ENCODE results near the gene SMIM11. TPM values are rescaled to one million over a fixed set of nuclear protein-coding genes. Genes with fewer than 3 reads are reported as not detected.

Gene SMIM11
- total and polyA plus RNA-seq, 2 of the 4 experiments (the other 2 are of a cell fraction) = 3.6 to 8.8 TPM

GRCh38 chr21:34367320-34367935 is 7.9 kb upstream of the SMIM11 start:
- DNase-seq (peak; percentile 82), ATAC-seq (ENCODE audit: low read depth) (peak; percentile 98)
- H3K9ac ChIP-seq (ENCODE audit: low read depth, low read length) = no peak overlapping the region
- POLR2A ChIA-PET (ENCODE audit: unreplicated experiment) = interaction anchor here (0.5 kb wide), 1 partner anchor 247 kb away, joined by 3 read pairs; no protein-coding TSS in a partner anchor
- TF ChIP-seq MAZ (IDR thresholded peaks at IDR 0.05; ENCODE audit: borderline replicate concordance, low read depth, low read length) (no peak), RCOR1 (IDR thresholded peaks at IDR 0.05; ENCODE audit: insufficient replicate concordance, low read length) (no peak), NFE2L2 (IDR thresholded peaks at IDR 0.05; ENCODE audit: low read depth, low read length) (no peak), FOS (IDR thresholded peaks at IDR 0.05; ENCODE audit: low read depth, low read length) (no peak), RFX5 (IDR thresholded peaks at IDR 0.05; ENCODE audit: low read depth, low read length) (no peak), BHLHE40 (IDR thresholded peaks at IDR 0.05; ENCODE audit: low read depth, low read length) (no peak), POLR2A (IDR thresholded peaks at IDR 0.05; ENCODE audit: low read depth, low read length) (no peak), MAFK (IDR thresholded peaks at IDR 0.05; ENCODE audit: low read depth, low read length) (no peak), USF2 (IDR thresholded peaks at IDR 0.05; ENCODE audit: low read depth, low read length) (no peak), MXI1 (IDR thresholded peaks at IDR 0.05; ENCODE audit: borderline replicate concordance, low read depth, low read length) (no peak), RAD21 (IDR thresholded peaks at IDR 0.05; ENCODE audit: low read length) (peak; percentile 66), CHD1 (IDR thresholded peaks at IDR 0.05; ENCODE audit: low read depth, low read length) (no peak), SMC3 (IDR thresholded peaks at IDR 0.05; ENCODE audit: low read depth, low read length) (peak; percentile 63), CEBPB (IDR thresholded peaks at IDR 0.05; ENCODE audit: low read depth, low read length) (no peak)
- TF ChIP-seq, protein P1, sequence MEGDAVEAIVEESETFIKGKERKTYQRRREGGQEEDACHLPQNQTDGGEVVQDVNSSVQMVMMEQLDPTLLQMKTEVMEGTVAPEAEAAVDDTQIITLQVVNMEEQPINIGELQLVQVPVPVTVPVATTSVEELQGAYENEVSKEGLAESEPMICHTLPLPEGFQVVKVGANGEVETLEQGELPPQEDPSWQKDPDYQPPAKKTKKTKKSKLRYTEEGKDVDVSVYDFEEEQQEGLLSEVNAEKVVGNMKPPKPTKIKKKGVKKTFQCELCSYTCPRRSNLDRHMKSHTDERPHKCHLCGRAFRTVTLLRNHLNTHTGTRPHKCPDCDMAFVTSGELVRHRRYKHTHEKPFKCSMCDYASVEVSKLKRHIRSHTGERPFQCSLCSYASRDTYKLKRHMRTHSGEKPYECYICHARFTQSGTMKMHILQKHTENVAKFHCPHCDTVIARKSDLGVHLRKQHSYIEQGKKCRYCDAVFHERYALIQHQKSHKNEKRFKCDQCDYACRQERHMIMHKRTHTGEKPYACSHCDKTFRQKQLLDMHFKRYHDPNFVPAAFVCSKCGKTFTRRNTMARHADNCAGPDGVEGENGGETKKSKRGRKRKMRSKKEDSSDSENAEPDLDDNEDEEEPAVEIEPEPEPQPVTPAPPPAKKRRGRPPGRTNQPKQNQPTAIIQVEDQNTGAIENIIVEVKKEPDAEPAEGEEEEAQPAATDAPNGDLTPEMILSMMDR (conservative IDR thresholded peaks at IDR 0.05; ENCODE audit: low read depth, low read length) = peak; percentile 84
- TF ChIP-seq, protein P2, sequence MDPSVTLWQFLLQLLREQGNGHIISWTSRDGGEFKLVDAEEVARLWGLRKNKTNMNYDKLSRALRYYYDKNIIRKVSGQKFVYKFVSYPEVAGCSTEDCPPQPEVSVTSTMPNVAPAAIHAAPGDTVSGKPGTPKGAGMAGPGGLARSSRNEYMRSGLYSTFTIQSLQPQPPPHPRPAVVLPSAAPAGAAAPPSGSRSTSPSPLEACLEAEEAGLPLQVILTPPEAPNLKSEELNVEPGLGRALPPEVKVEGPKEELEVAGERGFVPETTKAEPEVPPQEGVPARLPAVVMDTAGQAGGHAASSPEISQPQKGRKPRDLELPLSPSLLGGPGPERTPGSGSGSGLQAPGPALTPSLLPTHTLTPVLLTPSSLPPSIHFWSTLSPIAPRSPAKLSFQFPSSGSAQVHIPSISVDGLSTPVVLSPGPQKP (IDR thresholded peaks at IDR 0.05; ENCODE audit: borderline replicate concordance, low read depth, low read length) = no peak
- intact Hi-C loops (cut with micrococcal nuclease) = loop anchor here (1.0 kb wide), 1 partner anchor 263 kb away; no protein-coding TSS in a partner anchor
- H3K4me1 ChIP-seq (ENCODE audit: control insufficient read depth, insufficient read depth, low read length) = no peaks in the 10 kb centered on the region
- H3K18ac ChIP-seq (ENCODE audit: low read depth, low read length) = no peak overlapping the region
- H3K27ac ChIP-seq (ENCODE audit: insufficient read depth, low read length) = no peak overlapping the region
- H4K8ac ChIP-seq (ENCODE audit: low read depth in 2 of 2, low read length in 2 of 2) = no peak overlapping the region
- H3K79me1 ChIP-seq (ENCODE audit: low read depth in 1 of 2, low read length in 2 of 2) = no peaks in the 10 kb centered on the region
- no peaks in the 10 kb centered on the region for H3K9me3 ChIP-seq (ENCODE audit: control insufficient read depth, insufficient read depth, low read length)
- no peak overlapping the region for H3K4me2 ChIP-seq (ENCODE audit: low read depth, low read length)
- in situ Hi-C loops (cut with MboI; ENCODE audit: low sequenced_read_pairs) = no loop called here
- no peak overlapping the region for H3K4me3 ChIP-seq (ENCODE audit: insufficient read depth, low read depth, low read length)
- no peak overlapping the region for H3K56ac ChIP-seq (ENCODE audit: extremely low read depth, insufficient read depth, low read length)
- H3K9me1 ChIP-seq (ENCODE audit: insufficient read depth, low read length) = no peaks in the 10 kb centered on the region; the same call in 1 of the 2 replicates
- no peak overlapping the region for H3K23ac ChIP-seq (ENCODE audit: low read depth, low read length)
- H2BK20ac ChIP-seq (ENCODE audit: low read depth, low read length) = no peak overlapping the region
- H4K91ac ChIP-seq (ENCODE audit: insufficient read depth, low read depth, low read length) = no peak overlapping the region
- H2AK5ac ChIP-seq (ENCODE audit: low read depth, low read length) = no peak overlapping the region
- no peak overlapping the region for H3K4ac ChIP-seq (ENCODE audit: low read depth, low read length)
- no peak overlapping the region for H2BK15ac ChIP-seq (ENCODE audit: low read depth, low read length)
- peaks cover 22% of the 10 kb centered on the region for H3K27me3 ChIP-seq (ENCODE audit: control insufficient read depth, insufficient read depth, low read length)
- dilution Hi-C loops (cut with HindIII; ENCODE audit: low sequenced_read_pairs, unreplicated experiment) = no loop called here
- H4K20me1 ChIP-seq (ENCODE audit: insufficient read depth, low read length) = no peaks in the 10 kb centered on the region
- no TSS peak for BruUV-seq (replicated peaks)
- CTCF ChIA-PET = interaction anchor here (0.6 to 1.3 kb wide), 7 partner anchors 12 to 443 kb away, joined by 3 to 5 read pairs (median 3); no protein-coding TSS in a partner anchor
- no peak overlapping the region for H4K5ac ChIP-seq (ENCODE audit: low read depth, low read length)
- no peak overlapping the region for H2AK9ac ChIP-seq (replicated peaks; ENCODE audit: low read depth, low read length, poor library complexity)
- no peak overlapping the region for H3K14ac ChIP-seq (replicated peaks; ENCODE audit: low read depth, low read length)
- 60% methylated on average over 1 of the region's 3 CpGs; no CpG with 5 or more reads in 1 of the 2 experiments for WGBS, 2 experiments (ENCODE audit: extremely low coverage in 2 of 2, insufficient read length in 1 of 2)
- H2BK5ac ChIP-seq (ENCODE audit: low read depth, low read length, poor library complexity, severe bottlenecking) = no peak overlapping the region
- no peak overlapping the region for H2AFZ ChIP-seq (replicated peaks; ENCODE audit: low read length, poor library complexity)
- H2BK120ac ChIP-seq (ENCODE audit: low read depth, low read length) = no peak overlapping the region
- no peaks in the 10 kb centered on the region for H3K36me3 ChIP-seq (ENCODE audit: control insufficient read depth, insufficient read depth, low read length)

All from IMR-90 (cell line).